ENCODE data around the gene GLT8D2.

GLT8D2 gene

DNA sequence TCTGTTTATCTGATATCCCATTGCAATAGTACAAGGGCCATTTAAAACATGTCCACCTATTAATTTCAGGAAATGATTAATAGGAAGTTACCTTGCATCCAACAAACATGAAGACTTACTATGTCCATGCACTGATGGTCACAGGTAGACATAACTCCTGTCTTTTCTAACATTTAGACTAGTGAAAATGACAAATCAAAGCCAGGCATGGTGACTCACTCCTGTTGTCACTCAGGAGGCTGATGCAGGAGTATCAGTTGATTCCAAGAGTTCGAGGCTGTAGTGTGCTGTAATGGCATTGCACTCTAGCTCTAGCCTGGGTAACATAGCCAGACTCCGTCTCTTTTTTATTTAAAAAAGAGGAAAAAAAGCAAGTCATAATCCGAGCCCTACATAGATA is 105.0 kb downstream of the GLT8D2 start:
- no peak for DNase-seq
